H1 (cell line): ENCODE data around the gene MCMBP. TPM values are rescaled to one million over a fixed set of nuclear protein-coding genes. Genes with fewer than 3 reads are reported as not detected.

ENCODE experiments used
- CTCF ChIA-PET: fragments of 300-600 bp; sonication (Branson Sonifier 250); formaldehyde crosslinking; loops from one replicate; lab custom pipeline; 2021; ENCODE audit not compliant: partially characterized antibody; lab: Charles Lee
- POLR2A ChIA-PET: fragments of 300-600 bp; sonication (Branson Sonifier 250); formaldehyde crosslinking; loops from one replicate; lab custom pipeline; 2021; ENCODE audit warnings: inconsistent platforms; ENCODE audit not compliant: partially characterized antibody; lab: Charles Lee
- DNase-seq, 2 experiments: peaks; one replicate each; pipeline versions ENCODE4 v3.0.0 to v3.0.0-alpha.2; 2010 to 2022; ENCODE audit warnings: low spot score in 2 of 2, low read depth in 1 of 2, mixed read lengths in 1 of 2
- FAIRE-seq: peaks from 2 replicates; lab custom pipeline; 2011; peaks lifted over from hg19 to GRCh38; lab: Jason Lieb, UNC
- H2AFZ ChIP-seq: 2 replicates; pipeline ENCODE4 v1.8.1; 2012; ENCODE audit warnings: low read length, inconsistent platforms
- H2AK5ac ChIP-seq: 2 replicates; pipeline ENCODE4 v1.6.1; 2013; ENCODE audit warnings: low read depth, low read length
- H2BK120ac ChIP-seq: replicated peaks from 2 replicates; pipeline ENCODE3; 2013; ENCODE audit warnings: low read depth, low read length, inconsistent platforms
- H2BK12ac ChIP-seq: 2 replicates; pipeline ENCODE4 v1.6.1; 2013; ENCODE audit warnings: low read depth, low read length
- H2BK15ac ChIP-seq: 2 replicates; pipeline ENCODE4 v1.6.1; 2013; ENCODE audit warnings: low read length
- H2BK20ac ChIP-seq: 2 replicates; pipeline ENCODE4 v1.6.1; 2013; ENCODE audit warnings: low read length
- H2BK5ac ChIP-seq: 2 replicates; pipeline ENCODE4 v1.6.1; 2013; ENCODE audit warnings: low read depth, low read length
- H3K14ac ChIP-seq: 2 replicates; pipeline ENCODE4 v1.6.1; 2013; ENCODE audit warnings: inconsistent platforms; ENCODE audit not compliant: insufficient read length
- H3K18ac ChIP-seq: 2 replicates; pipeline ENCODE4 v1.6.1; 2013; ENCODE audit warnings: low read length; ENCODE audit errors: extremely low read depth
- H3K23ac ChIP-seq: 2 replicates; pipeline ENCODE4 v1.6.1; 2013; ENCODE audit warnings: inconsistent platforms; ENCODE audit not compliant: insufficient read length
- H3K23me2 ChIP-seq: 2 replicates; pipeline ENCODE4 v1.6.1; 2013; ENCODE audit warnings: low read depth, low read length
- H3K27ac ChIP-seq: 2 replicates; pipeline ENCODE4 v1.6.1; 2011; ENCODE audit warnings: low read depth, low read length, inconsistent platforms
- H3K27me3 ChIP-seq, 4 experiments: replicated peaks in 1 of 4; 1 replicate in 1 of 4; 2 replicates in 3 of 4; pipeline versions ENCODE4 v1.6.1 to v1.8.1; 2011 to 2013; ENCODE audit warnings: low read length in 3 of 4, mild to moderate bottlenecking in 3 of 4, inconsistent platforms in 2 of 4, mixed read lengths in 2 of 4, moderate library complexity in 1 of 4; ENCODE audit not compliant: control insufficient read depth in 3 of 4, insufficient read depth in 3 of 4; ENCODE audit errors: extremely low read depth in 1 of 4
- H3K36me3 ChIP-seq, 4 experiments: 2 replicates each; pipeline versions ENCODE4 v1.6.1 to v1.8.1; 2011 to 2013; ENCODE audit warnings: mild to moderate bottlenecking in 4 of 4, low read length in 3 of 4, moderate library complexity in 2 of 4, control low read depth in 1 of 4, inconsistent platforms in 1 of 4; ENCODE audit not compliant: insufficient read depth in 4 of 4, control insufficient read depth in 2 of 4
- H3K4ac ChIP-seq: replicated peaks from 2 replicates; pipeline ENCODE3; 2013; ENCODE audit warnings: low read length, low read depth, mixed read lengths, inconsistent platforms; ENCODE audit not compliant: insufficient read length
- H3K4me1 ChIP-seq, 4 experiments: replicated peaks in 1 of 4; 1 replicate in 1 of 4; 2 replicates in 3 of 4; pipeline versions ENCODE4 v1.6.1 to v1.8.1; 2011 to 2013; ENCODE audit warnings: low read length in 3 of 4, inconsistent platforms in 2 of 4, mixed read lengths in 1 of 4; ENCODE audit not compliant: insufficient read depth in 4 of 4, control insufficient read depth in 3 of 4
- H3K4me2 ChIP-seq, 2 experiments: 2 replicates each; pipeline versions ENCODE4 v1.6.1 to v1.8.1; 2011 to 2013; ENCODE audit warnings: low read depth in 2 of 2, low read length in 2 of 2, control low read depth in 1 of 2, inconsistent platforms in 1 of 2, mild to moderate bottlenecking in 1 of 2; ENCODE audit not compliant: insufficient read depth in 1 of 2
- H3K4me3 ChIP-seq, 4 experiments: fragments of 200-600, 300-600 bp in 1 of 4; sonication (generic), shearing (Covaris generic), sonication (Bioruptor Twin) in 1 of 4; 2 replicates each; pipeline versions ENCODE4 v1.5.1 to v1.8.1; 2011 to 2016; ENCODE audit warnings: low read length in 4 of 4, low read depth in 3 of 4, control low read depth in 2 of 4, inconsistent platforms in 2 of 4, mild to moderate bottlenecking in 2 of 4, mixed read lengths in 1 of 4, moderate library complexity in 1 of 4; ENCODE audit not compliant: insufficient read depth in 2 of 4; ENCODE audit errors: extremely low read depth in 1 of 4
- H3K56ac ChIP-seq: replicated peaks from 2 replicates; pipeline ENCODE3; 2013; ENCODE audit warnings: low read depth, mild to moderate bottlenecking, mixed read lengths, low read length, inconsistent platforms; ENCODE audit not compliant: insufficient read length
- H3K79me1 ChIP-seq: 2 replicates; pipeline ENCODE4 v1.6.1; 2013; ENCODE audit warnings: low read depth, low read length, control low read depth
- H3K79me2 ChIP-seq, 2 experiments: 2 replicates each; pipeline versions ENCODE4 v1.6.1 to v1.8.1; 2012 to 2013; ENCODE audit warnings: low read length in 2 of 2, mild to moderate bottlenecking in 2 of 2, inconsistent platforms in 1 of 2; ENCODE audit not compliant: insufficient read depth in 2 of 2, control insufficient read depth in 1 of 2
- H3K9ac ChIP-seq, 4 experiments: replicated peaks in 1 of 4; 1 replicate in 1 of 4; 2 replicates in 3 of 4; pipeline versions ENCODE4 v1.6.1 to v1.8.1; 2011 to 2013; ENCODE audit warnings: low read depth in 3 of 4, low read length in 3 of 4, control low read depth in 2 of 4, mild to moderate bottlenecking in 2 of 4, moderate library complexity in 2 of 4, inconsistent platforms in 1 of 4; ENCODE audit errors: extremely low read depth in 1 of 4
- H3K9me3 ChIP-seq, 2 experiments: 2 replicates each; pipeline versions ENCODE4 v1.6.1 to v1.8.1; 2012 to 2013; ENCODE audit warnings: mild to moderate bottlenecking in 2 of 2, moderate library complexity in 2 of 2, control low read depth in 1 of 2, inconsistent platforms in 1 of 2, low read depth in 1 of 2, low read length in 1 of 2, mixed read lengths in 1 of 2; ENCODE audit not compliant: insufficient read depth in 2 of 2
- H4K20me1 ChIP-seq, 2 experiments: replicated peaks in 1 of 2; 2 replicates each; pipeline versions ENCODE3 to v1.8.1; 2011 to 2013; ENCODE audit warnings: inconsistent platforms in 2 of 2, low read length in 2 of 2, mild to moderate bottlenecking in 1 of 2; ENCODE audit not compliant: insufficient read depth in 2 of 2, control insufficient read depth in 1 of 2
- H4K5ac ChIP-seq: 2 replicates; pipeline ENCODE4 v1.6.1; 2013; ENCODE audit warnings: low read length, low read depth, mixed read lengths, inconsistent platforms; ENCODE audit not compliant: insufficient read length
- H4K8ac ChIP-seq: 2 replicates; pipeline ENCODE4 v1.8.0; 2013; ENCODE audit warnings: mild to moderate bottlenecking, moderate library complexity, low read length, inconsistent platforms; ENCODE audit not compliant: insufficient read depth; ENCODE audit errors: extremely low read depth
- H4K91ac ChIP-seq: replicated peaks from 2 replicates; pipeline ENCODE3; 2013; ENCODE audit warnings: low read length, mixed read lengths, inconsistent platforms; ENCODE audit not compliant: insufficient read length
- ASH2L ChIP-seq: fragments of 200-600, 300-600 bp; sonication (generic); IDR thresholded peaks from one replicate; pipeline ENCODE4 v1.7.1; 2017; ENCODE audit warnings: low read length
- EP300 ChIP-seq, 2 experiments: IDR thresholded peaks; 1 replicate in 1 of 2; 2 replicates in 1 of 2; pipeline ENCODE4 v1.6.1; 2011 to 2012; ENCODE audit warnings: low read depth in 2 of 2, low read length in 2 of 2, mild to moderate bottlenecking in 2 of 2, borderline replicate concordance in 1 of 2, inconsistent platforms in 1 of 2, moderate library complexity in 1 of 2
- JUN ChIP-seq: IDR thresholded peaks from 2 replicates; pipeline ENCODE4 v1.6.1; 2011; ENCODE audit warnings: low read depth, mild to moderate bottlenecking, improper control_type of control experiment, low read length
- KDM1A ChIP-seq: fragments of 200-600, 300-600 bp; sonication (generic); IDR thresholded peaks from 2 replicates; pipeline ENCODE4 v1.7.1; 2016; ENCODE audit warnings: mild to moderate bottlenecking, low read length, borderline replicate concordance
- MAFK ChIP-seq: IDR thresholded peaks from 2 replicates; pipeline ENCODE4 v1.6.1; 2012; ENCODE audit warnings: low read depth, mild to moderate bottlenecking, improper control_type of control experiment, low read length
- POLR2AphosphoS5 ChIP-seq: IDR thresholded peaks from 2 replicates; pipeline ENCODE4 v1.6.1; 2011; ENCODE audit warnings: low read depth, low read length
- RBBP5 ChIP-seq: IDR thresholded peaks from 2 replicates; pipeline ENCODE4 v1.7.1; 2012; ENCODE audit warnings: low read depth, mild to moderate bottlenecking, inconsistent platforms, low read length, moderate library complexity, borderline replicate concordance
- SIRT6 ChIP-seq: IDR thresholded peaks from one replicate; pipeline ENCODE4 v1.7.1; 2012; ENCODE audit warnings: low read length, inconsistent platforms
- SP1 ChIP-seq: IDR thresholded peaks from 2 replicates; pipeline ENCODE4 v1.6.1; 2011; ENCODE audit warnings: low read depth, low read length
- SP2 ChIP-seq: IDR thresholded peaks from 2 replicates; pipeline ENCODE4 v1.6.1; 2012; ENCODE audit warnings: mild to moderate bottlenecking, low read length, inconsistent platforms
- SP4 ChIP-seq: IDR thresholded peaks from 2 replicates; pipeline ENCODE4 v1.6.1; 2012; ENCODE audit warnings: low read length, inconsistent platforms
- YY1 ChIP-seq: IDR thresholded peaks from 2 replicates; pipeline ENCODE4 v1.6.1; 2011; ENCODE audit warnings: low read depth, mild to moderate bottlenecking, low read length
- WGBS, 2 experiments: shearing (Covaris generic) in 1 of 2; methylation state at CpG; one replicate each; pipeline versions ENCODE4 v1.1.6 to v1.1.7; 2013 to 2015; ENCODE audit warnings: low lambda C conversion rate in 2 of 2, mixed read lengths in 2 of 2, inconsistent platforms in 1 of 2, low coverage in 1 of 2, missing lambda C conversion rate in 1 of 2; ENCODE audit not compliant: insufficient replicate concordance in 2 of 2, insufficient coverage in 1 of 2, insufficient read length in 1 of 2; ENCODE audit errors: extremely low coverage in 1 of 2, missing lambda C conversion rate in 1 of 2; 5-methylcytosine and 5-hydroxymethylcytosine counted together
- polyA plus RNA-seq, 7 experiments: library from polyadenylated mRNA; depleted of rRNA in 3 of 7; stranded (reverse) in 5 of 7; unstranded in 2 of 7; fragments of >200 nt in 5 of 7; fragments of 200-250 nt in 2 of 7; gene quantifications; 1 replicate in 5 of 7; 2 replicates in 1 of 7; 4 replicates in 1 of 7; pipeline versions ENCODE4 v1.2.1 to v1.2.3, GENCODE V29; 2011 to 2013; ENCODE audit warnings: missing spikeins in 2 of 7, mixed read lengths in 2 of 7
- total RNA-seq: library from RNA; stranded (reverse); fragmentation: NEBNext Ultra II Directional; extraction: Animal tissue kit (Norgen Biotek cat#: 25700); gene quantifications from 2 replicates; pipeline ENCODE4 v1.2.1, GENCODE V29; 2021
- TF ChIP-seq, protein P1 (sequence below): IDR thresholded peaks from 2 replicates; pipeline ENCODE4 v1.6.1; 2011; ENCODE audit warnings: low read length, improper control_type of control experiment

Gene MCMBP
- total and polyA plus RNA-seq, 2 of the 8 experiments (the other 6 are each of a cell fraction or from before 2014, with no cell fraction given): 67.3 to 81.7 TPM

DNA sequence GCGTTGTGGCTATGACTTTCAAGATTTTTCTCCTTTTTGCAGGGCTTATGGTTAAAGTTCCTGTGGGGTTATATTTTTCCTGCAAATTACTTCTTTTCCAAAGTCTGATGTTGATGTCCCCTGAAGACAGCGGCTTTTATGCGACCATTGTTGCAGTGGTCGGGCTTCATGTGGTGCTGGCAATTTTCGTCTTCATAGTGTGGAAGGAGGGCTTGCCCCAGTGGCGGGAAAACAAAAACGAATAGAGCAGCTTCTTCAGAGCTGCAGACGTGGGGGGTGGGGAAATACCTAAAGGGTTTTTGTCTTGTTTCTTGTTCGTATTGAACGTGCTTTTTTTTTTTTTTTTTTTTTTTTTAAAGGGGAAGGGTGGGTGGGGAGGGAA lies 53.8 kb downstream of the MCMBP start:
- H4K5ac ChIP-seq: peak overlapping the region; percentile 7
- H4K8ac ChIP-seq: peak overlapping the region; percentile 93; the same call in 1 of the 2 replicates
- H3K23ac ChIP-seq: no peak overlapping the region
- DNase-seq: peak in 1 of 2 experiments; percentile 10
- WGBS, 2 experiments: 29% methylated on average over 8 of the region's 10 CpGs; no CpG with 5 or more reads in 1 of the 2 experiments
- H3K23me2 ChIP-seq: peaks cover 5% of the 10 kb centered on the region
- H3K4ac ChIP-seq: no peak overlapping the region
- ChIA-PET POLR2A (interaction anchor here (0.7 to 3.9 kb wide), 23 partner anchors 9 to 161 kb away, joined by 3 to 40 read pairs (median 5); partner anchors contain the start of genes INPP5F and MCMBP), CTCF (interaction anchor here (0.6 to 10.2 kb wide), 12 partner anchors 18 to 238 kb away, joined by 3 to 61 read pairs (median 3); no protein-coding TSS in a partner anchor)
- H3K14ac ChIP-seq: no peak overlapping the region
- FAIRE-seq: peak; percentile 52
- peak overlapping the region; percentile 86 for H4K91ac ChIP-seq
- no peak overlapping the region for H3K56ac ChIP-seq
- peak overlapping the region; percentile 63; the same call in 1 of the 2 replicates for H2BK5ac ChIP-seq
- H4K20me1 ChIP-seq: no peaks in the 10 kb centered on the region
- H2AK5ac ChIP-seq: no peak overlapping the region
- H3K79me2 ChIP-seq: peaks cover 0 to 24% of the 10 kb centered on the region in 2 experiments; a peak in 3 of 4 replicates
- peak overlapping the region; percentile 78 for H3K18ac ChIP-seq
- peaks cover 0 to 11% (median 4%) of the 10 kb centered on the region in 4 experiments; a peak in 5 of 7 replicates for H3K4me1 ChIP-seq
- H3K4me3 ChIP-seq: peak overlapping the region; percentile 73 to 90 (median 76)
- peak overlapping the region; percentile 87 for H3K27ac ChIP-seq
- H3K79me1 ChIP-seq: no peaks in the 10 kb centered on the region; the same call in 1 of the 2 replicates
- H2BK12ac ChIP-seq: peak overlapping the region; percentile 62
- no peak overlapping the region for H2BK20ac ChIP-seq
- no peak overlapping the region for H2BK120ac ChIP-seq
- no peak overlapping the region for H2AFZ ChIP-seq
- no peaks in the 10 kb centered on the region for H3K27me3 ChIP-seq
- H3K9ac ChIP-seq: peak overlapping the region in 3 of 4 experiments; percentile 86 to 89 (median 86); a peak in 6 of 7 replicates
- H3K4me2 ChIP-seq: peak overlapping the region; percentile 56 to 65
- peaks cover 0 to 26% (median 11%) of the 10 kb centered on the region in 4 experiments; a peak in 6 of 8 replicates for H3K36me3 ChIP-seq
- H2BK15ac ChIP-seq: no peak overlapping the region
- H3K9me3 ChIP-seq: no peaks in the 10 kb centered on the region
- TF ChIP-seq EP300 (IDR thresholded peaks at IDR 0.05; ENCODE audit: borderline replicate concordance in 1 of 2, low read depth in 2 of 2, low read length in 2 of 2) (0 out of 3 replicates have a peak, but pooled peaks of 1 of the 2 experiments have one; percentile 11), SP2 (no peak), SP1 (no peak), SP4 (no peak), ASH2L (no peak), MAFK (no peak), POLR2AphosphoS5 (no peak), SIRT6 (no peak), YY1 (0 out of 2 replicates have a peak, but pooled peaks have one; percentile 11), RBBP5 (no peak), KDM1A (no peak), JUN (no peak)
- TF ChIP-seq, protein P1, sequence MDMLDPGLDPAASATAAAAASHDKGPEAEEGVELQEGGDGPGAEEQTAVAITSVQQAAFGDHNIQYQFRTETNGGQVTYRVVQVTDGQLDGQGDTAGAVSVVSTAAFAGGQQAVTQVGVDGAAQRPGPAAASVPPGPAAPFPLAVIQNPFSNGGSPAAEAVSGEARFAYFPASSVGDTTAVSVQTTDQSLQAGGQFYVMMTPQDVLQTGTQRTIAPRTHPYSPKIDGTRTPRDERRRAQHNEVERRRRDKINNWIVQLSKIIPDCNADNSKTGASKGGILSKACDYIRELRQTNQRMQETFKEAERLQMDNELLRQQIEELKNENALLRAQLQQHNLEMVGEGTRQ: no peak
